ENCODE measurements around the gene HYAL1.

DNA sequence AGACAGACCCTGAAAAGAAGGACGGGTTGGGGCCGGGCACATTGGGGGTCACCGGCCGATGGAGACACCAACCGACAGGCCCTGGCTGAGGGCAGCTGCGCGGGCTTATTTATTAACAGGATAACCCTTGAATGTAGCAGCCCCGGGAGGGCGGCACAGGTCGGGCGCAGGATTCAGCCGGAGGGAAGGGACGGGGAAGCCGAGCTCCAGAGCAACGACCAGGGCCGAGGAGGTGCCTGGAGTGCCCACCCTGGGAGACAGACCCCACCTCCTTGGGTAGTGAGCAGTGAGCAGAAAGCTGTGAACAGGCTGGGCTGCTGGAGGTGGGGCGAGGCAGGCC, 26.6 kb downstream of the HYAL1 start:
- TF ChIP-seq, protein P1, sequence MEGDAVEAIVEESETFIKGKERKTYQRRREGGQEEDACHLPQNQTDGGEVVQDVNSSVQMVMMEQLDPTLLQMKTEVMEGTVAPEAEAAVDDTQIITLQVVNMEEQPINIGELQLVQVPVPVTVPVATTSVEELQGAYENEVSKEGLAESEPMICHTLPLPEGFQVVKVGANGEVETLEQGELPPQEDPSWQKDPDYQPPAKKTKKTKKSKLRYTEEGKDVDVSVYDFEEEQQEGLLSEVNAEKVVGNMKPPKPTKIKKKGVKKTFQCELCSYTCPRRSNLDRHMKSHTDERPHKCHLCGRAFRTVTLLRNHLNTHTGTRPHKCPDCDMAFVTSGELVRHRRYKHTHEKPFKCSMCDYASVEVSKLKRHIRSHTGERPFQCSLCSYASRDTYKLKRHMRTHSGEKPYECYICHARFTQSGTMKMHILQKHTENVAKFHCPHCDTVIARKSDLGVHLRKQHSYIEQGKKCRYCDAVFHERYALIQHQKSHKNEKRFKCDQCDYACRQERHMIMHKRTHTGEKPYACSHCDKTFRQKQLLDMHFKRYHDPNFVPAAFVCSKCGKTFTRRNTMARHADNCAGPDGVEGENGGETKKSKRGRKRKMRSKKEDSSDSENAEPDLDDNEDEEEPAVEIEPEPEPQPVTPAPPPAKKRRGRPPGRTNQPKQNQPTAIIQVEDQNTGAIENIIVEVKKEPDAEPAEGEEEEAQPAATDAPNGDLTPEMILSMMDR (IDR thresholded peaks at IDR 0.05): no peak
- TF ChIP-seq POLR2A (IDR thresholded peaks at IDR 0.05): no peak

All from esophagus squamous epithelium (tissue), 4 donors.